NCI-H526 treated with DMSO at 0.1 percent for 48 hours (cell line): ENCODE results near the gene LRRC1.
"Not testable (repeated sequence)": the region's sequence is repeated elsewhere in the genome, so short reads cannot be mapped to it uniquely, and the experiment has no call there.

Experiments
- DNase-seq: peaks from one replicate; lab custom pipeline; 2025; lab: John Stamatoyannopoulos, UW

Gene LRRC1

GRCh38 chr6:53794720-53795339, at the start of gene LRRC1:
TSS of gene LRRC1 (plus strand) at chr6:53795005. CDS start at chr6:53795257, 252 bp downstream.
- peak; percentile 82 for DNase-seq

- peak; percentile 68 for DNase-seq
Measured at GRCh38 chr6:53746442-53747103, 48.2 kb upstream of the LRRC1 start.

GRCh38 chr6:53750052-53750650, 44.7 kb upstream of the LRRC1 start:
- no peak for DNase-seq

DNA sequence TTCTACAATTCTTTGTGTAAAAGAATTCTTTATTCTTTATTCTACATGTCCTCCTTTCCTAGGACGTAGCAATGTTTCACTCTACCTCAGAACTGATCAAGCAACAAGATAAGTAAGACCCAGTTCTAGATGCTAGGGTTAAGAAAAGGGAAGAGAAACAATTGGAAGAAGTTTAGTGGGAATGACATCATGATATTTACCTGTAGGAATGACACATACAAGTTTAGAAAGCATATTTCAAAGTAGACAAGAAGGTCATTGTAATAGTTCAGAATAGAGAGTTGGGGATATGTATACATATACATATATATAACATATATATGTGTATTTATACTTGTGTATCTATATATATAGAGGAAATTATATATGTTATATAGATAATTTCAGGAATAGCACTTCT, 43.4 kb upstream of the LRRC1 start:
- DNase-seq = no peak

- no peak for DNase-seq
Measured at GRCh38 chr6:53752440-53752839, 42.4 kb upstream of the LRRC1 start.

DNA sequence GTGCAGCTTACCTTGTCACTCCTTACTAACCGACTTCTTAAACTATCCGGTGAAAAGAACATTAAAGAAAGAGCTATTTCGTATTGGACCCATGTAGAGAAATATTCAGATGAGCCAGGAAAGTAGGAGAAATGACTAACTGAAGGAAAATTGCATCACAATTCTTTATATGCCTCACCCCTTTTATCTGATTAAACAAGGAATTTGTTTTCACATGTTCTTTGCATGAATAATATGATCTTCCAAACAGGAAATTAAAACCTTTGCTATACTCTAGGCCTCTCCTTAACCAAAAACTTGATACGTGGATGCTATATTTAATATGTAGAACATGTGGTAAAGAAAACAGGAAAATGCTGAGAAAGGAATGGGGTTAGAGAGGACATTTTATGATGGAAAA, 41.9 kb upstream of the LRRC1 start:
- no peak for DNase-seq

GRCh38 chr6:53754330-53754729, 40.5 kb upstream of the LRRC1 start:
- no peak for DNase-seq

DNA sequence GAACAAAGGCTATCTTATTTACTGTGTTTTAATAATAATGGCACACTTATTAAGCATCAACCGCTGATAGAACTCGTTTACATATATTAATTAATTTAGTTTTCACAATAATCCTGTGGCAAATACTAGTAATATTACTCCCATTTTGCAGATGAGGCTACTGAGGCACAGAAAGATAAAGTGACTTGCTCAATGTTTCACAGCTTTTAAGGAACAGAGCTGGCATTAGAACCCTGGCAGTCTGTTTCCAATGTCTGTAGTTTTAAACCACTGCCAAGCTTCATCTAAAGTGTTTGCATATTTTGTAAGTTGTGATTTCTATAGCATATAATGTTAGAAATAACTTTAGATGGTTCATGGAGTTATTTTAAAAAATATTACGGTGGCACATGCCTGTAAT, 38.4 kb upstream of the LRRC1 start:
- DNase-seq = no peak

- no peak for DNase-seq
Measured at GRCh38 chr6:53758496-53758895, 36.3 kb upstream of the LRRC1 start.

DNA sequence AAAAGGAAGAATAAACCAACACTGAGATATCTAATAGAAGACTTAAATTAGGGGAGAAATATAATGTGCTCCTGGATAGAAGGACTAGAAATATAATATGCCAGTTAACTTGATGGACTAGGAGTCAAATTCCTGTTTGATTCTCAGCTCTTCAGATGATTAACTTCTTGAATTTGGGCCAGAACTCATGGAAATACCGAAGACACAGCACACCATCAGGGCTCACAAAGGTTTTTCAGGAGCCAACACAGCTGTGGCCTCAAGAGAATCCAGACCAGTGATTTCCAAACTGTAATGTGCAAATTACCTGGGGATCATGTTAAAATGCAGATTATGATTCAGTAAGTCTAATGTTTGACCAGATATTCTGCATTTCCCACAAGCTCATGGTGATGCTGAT, 33.8 kb upstream of the LRRC1 start:
- DNase-seq = no peak

- no peak for DNase-seq
Measured at GRCh38 chr6:53765270-53765669, 29.5 kb upstream of the LRRC1 start.

- no peak for DNase-seq
Measured at GRCh38 chr6:53766930-53767329, 27.9 kb upstream of the LRRC1 start.

GRCh38 chr6:53767941-53768340, 26.9 kb upstream of the LRRC1 start:
- no peak for DNase-seq

- DNase-seq = no peak
Measured at GRCh38 chr6:53768636-53769035, 26.2 kb upstream of the LRRC1 start.

DNA sequence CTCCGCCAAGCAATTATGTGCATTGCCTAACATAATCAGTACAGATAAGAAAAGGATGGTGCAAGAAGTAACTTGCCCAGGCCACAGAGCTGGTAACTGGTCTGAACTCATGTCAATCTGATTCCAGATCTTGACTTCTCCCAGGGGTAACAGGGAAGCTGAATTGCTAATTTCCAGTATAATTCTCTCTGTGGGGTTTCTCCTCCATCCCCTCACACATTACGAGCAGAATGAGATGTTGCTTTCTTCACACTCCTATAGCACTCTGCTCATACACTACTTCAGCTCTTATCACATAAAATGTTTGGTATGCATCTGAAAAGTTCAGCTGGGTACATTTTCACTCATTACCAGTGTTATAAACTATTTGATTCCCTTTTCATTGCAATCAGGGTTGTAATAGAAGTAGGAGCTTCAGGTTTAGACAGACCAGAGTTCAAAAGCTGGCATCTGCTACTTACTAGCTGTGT, 24.0 kb upstream of the LRRC1 start:
- DNase-seq = no peak

GRCh38 chr6:53771785-53772624, 22.8 kb upstream of the LRRC1 start:
- no peak for DNase-seq

GRCh38 chr6:53773044-53773696, 21.6 kb upstream of the LRRC1 start:
- DNase-seq = no peak

- DNase-seq = not testable (repeated sequence)
Measured at GRCh38 chr6:53776152-53776551, 18.7 kb upstream of the LRRC1 start.

- not testable (repeated sequence) for DNase-seq
Measured at GRCh38 chr6:53784991-53785390, 9.8 kb upstream of the LRRC1 start.

DNA sequence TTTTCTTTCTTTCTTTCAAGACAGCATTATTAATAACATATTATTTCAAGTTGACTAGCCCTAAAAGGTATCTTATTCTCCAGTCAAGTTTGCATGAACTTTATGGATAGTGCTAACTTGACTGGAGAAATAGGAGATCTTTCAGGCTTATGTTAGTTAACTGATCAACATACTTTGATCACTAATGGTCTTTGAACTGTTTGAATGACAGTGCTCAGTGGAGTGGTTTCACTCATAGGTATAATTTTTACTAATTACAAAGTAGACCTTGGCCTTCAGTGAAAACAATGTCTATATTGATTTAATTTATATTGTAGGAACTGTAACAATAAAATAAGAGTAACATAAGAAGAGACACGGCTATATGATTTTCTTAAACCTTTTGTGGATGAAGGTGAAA, 8.0 kb upstream of the LRRC1 start:
- DNase-seq = no peak

DNA sequence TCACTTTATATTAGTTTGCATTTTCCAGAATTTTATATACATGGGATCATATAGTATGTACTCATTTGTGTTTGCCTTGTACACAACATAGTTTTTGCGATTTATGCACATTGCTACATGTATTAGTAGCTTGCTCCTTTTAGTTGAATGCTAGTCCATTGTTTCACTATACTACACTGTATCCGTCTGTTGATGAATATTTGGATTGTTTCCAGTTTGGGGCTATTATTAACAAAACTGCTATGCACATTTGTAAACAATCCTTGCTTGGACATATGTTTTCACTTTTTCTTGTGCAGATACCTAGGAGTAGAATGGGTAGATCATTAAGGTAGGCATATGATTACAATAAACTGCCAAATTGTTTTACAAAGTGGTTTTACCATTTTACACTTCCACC, 3.9 kb upstream of the LRRC1 start:
- DNase-seq = no peak

DNA sequence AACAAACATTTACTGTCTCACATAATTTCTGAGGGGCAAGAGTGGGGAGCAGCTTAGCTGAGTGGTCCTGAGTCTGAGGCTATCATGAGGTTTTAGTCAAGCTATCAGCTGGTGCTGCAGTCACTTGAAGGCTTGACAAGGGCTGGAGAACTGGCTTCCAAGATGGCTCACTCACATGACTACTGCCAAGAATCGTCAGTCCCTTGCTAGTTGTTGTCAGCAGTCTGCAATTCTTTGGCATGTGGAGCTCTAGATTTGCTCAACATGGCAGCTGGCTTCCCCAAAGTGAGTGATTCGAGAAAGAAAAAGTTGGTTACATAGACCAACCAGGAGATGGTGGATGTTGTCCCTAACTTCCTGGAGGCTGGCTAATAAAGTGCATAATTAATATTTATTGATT, 2.8 kb upstream of the LRRC1 start:
- no peak for DNase-seq
